Superior temporal gyrus (tissue), 1 donor: ENCODE data around the gene LYAR.

Experiments
- DNase-seq: peaks from one replicate; pipeline ENCODE4 v3.0.0-alpha.2; 2016; ENCODE audit errors: extremely low spot score

LYAR gene, protein sequence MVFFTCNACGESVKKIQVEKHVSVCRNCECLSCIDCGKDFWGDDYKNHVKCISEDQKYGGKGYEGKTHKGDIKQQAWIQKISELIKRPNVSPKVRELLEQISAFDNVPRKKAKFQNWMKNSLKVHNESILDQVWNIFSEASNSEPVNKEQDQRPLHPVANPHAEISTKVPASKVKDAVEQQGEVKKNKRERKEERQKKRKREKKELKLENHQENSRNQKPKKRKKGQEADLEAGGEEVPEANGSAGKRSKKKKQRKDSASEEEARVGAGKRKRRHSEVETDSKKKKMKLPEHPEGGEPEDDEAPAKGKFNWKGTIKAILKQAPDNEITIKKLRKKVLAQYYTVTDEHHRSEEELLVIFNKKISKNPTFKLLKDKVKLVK

DNA sequence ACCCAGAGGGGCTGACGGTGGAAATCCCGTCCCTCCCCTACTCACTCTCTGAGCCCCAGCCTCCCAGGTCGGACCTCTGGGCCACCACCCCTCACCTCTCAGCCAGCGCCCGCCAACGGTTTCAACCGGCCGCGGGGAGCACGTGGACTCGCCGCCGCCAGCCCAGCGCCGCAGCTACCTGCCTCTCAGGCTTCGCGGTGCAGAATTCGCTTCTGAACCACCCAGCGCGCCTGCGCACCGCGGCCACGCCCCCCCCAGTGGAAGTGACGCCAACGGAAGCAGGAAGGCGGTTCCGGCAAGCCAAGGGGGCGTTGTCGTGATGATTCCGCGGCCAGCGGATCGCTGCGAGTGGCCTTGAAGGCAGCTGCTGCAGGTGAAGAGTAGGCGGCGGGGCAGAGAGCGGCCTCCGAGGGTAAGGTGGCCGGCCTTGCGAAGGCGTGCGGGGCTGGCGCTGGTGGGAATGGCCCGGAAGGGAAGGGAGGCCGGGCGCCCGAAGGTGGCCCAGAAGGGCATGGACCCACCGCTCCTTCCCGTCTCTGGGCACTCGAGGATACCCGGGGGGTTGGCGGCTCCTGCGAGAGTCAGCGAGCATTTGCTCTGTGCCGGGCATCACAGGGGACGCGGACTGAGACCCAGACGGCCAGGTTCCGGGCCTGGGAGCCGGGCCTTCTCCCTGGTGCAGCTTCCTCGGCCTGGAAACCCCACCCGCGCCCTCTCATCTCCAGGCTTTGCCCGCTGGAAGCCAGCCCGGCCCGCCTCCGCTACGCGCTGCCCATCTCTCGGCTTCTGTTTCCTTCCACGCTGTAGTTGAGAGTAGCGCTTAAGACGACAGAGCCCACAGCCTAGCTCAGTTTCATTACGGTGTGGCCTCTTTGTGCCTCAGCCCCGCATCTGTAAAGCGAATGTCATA is at the start of gene LYAR, which contains the start of gene ZBTB49:
Gene LYAR, minus strand, starts transcription at position 214 of the 910 bp plus-strand sequence. CDS start 6,412 bp downstream, outside the sequence.
Gene ZBTB49, plus strand, starts transcription at position 311 of the 910 bp plus-strand sequence. CDS start 9,695 bp downstream, outside the sequence.
- DNase-seq: peak; percentile 92

DNA sequence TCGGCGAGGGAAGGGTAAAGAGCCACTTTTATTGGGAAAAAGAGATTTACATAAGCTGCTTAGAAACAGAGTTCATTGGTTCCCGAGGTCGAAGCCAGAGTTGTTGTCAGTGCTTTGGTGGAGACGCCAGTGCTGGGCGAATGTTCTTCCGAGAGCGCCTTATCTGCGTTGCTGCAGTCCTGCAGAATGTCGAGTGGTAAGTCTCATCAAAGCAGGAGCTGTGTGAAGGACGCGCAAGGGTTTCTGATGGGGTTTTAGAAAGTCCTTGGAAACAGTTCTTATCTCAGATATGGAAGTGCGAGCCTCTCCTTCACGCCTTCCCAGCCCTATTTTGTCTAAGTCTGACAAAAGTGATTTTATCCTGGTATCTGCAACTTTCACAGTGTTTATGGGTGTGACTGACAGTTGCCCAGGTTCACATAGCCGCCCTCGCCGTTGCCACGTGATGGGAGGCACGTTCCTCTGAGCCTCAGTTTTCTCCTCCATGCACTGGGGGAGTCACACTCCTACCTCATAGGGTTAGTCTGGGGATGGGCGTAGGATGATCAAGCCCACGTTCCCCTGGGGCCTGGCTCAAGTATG is 49.6 kb upstream of the LYAR start:
- DNase-seq: no peak

DNA sequence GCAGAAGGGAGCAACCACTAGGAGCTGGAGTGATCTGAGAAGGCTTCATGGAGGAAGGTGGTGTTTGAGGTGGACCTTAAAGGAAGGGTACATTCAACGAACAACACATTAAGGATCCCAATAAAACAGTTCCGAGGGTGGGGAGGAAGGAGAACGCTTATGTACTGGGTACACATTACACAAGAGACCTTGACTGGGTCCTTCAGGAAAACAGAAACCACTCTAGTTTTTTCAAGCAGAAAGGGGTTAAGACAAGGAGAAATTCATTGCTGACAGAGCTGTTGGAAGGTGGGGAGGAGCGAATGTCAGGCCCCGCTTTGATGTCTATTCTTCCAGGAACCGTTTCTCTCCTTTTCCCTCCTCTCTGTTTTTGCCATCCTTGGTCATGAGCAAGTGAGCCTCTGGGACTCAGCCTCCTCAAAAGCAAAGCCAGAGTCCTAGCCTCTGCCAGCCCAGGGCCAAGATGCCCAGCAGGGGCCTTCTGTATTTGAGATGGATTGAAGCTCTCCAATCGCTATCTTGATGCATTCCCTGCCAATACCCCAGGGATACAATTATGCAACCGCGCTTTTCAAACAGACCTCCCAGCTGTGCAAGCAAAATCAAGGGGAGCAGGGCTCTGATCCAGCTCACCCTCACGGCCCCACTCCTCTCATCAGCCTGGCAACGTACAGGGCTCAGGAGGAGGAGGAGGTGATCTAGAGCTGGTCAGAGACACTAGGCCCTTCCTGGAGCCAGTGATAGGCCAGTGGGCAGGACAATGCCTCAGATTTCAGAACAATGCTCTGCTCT is 48.5 kb upstream of the LYAR start:
- DNase-seq: no peak

DNA sequence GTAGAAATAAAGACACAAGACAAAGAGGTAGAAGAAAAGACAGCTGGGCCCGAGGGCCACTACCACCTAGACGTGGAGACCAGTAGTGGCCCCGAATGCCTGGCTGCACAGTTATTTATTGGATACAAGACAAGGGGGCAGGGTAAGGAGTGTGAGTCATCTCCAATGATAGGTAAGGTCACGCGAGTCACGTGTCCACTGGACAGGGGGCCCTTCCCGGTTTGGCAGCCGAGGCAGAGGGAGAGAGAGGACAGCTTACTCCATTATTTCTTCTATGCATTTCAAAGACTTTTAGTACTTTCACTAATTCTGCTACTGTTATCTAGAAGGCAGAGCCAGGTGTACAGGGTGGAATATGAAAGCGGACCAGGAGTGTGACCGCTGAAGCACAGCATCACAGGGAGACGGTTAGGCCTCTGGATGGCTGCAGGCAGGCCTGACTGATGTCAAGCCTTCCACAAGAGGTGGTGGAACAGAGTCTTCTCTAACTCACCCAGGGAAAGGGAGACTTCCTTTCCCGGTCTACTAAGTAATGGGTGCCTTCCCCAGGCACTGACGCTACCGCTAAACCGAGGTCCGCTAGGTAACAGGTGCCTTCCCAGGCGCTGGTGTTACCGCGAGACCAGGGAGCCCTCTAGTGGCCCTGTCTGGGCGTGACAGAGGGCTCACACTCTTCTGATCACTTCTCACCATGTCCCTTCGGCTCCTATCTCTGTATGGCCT is 45.0 kb upstream of the LYAR start:
- peak; percentile 72 for DNase-seq

DNA sequence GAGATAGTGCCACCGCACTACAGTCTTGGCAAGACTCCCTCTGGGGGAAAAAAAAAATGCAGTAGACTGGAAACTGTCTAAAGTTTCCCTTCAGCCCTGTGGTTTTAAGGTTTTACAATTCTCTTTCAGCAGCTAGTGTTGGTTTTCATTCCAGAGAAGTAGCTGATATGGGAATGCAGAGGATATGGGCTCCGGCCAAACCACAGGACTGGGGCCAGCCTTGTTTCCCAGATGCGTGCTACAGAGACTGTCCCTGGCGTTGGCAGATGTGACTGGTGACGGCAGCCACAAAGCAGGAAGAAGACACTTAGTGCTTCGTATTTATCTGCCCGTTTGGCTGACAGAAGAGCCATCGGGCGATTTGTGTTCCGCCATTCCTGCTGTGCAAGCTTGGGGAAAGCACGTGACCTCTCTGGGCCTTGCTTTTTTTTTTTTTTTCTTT is 43.3 kb upstream of the LYAR start:
- DNase-seq: no peak

DNA sequence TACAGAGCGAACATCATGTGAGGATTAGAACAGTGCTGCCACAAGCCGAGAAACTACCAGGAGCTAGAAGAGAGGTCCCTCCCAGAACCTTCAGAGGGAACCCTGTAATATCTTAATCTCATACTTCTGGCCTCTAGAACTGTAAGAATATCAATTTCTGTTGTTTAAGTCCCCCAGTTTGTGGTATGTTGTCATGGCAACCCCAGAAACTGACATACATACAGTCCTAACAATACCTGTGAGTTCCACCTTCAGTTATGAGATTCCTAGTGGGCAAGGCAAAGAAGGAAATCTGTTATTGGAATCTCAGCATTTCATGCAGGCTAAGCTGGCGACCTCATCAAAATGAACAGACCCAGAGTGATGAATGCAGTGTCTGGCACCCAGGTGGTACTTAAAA is 42.6 kb upstream of the LYAR start:
- no peak for DNase-seq

DNA sequence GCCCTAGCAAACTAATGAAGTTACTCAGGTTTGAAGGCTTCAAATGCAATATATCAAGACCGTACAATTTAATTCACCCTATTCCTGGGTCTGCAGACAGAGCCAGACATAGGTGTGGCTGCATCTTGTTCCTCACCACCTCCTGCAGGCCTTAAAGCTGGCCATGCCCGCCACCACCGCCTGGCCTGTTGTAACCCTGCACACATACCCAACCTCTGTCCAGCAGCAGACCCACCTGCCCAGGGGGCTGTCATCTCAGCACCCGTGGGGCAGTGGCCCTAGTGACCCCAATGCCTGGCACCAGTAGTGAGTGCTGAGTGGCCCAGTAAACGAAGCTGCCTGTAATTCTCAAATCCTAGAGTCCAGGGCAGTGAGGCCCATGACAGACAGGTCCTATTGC is 40.8 kb upstream of the LYAR start:
- DNase-seq: no peak

DNA sequence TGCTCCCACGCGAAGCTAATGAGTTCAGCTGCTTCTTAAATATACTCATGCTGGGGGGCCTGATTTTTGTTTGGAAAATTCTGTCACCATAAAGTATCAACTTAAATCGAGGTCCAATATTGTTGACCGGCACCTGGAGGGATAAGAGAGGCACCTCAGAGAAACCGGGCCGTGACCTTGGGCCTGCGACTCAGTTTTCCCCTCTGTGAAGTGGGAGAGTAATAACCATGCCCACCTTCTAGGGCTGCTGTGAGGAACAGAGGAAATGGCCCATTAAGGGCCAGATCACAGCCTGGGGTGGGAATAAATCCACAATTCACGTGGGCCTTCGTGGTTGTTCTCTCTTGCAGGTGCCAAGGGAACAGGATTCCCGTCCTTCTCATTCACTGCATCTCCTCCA is 39.5 kb upstream of the LYAR start:
- DNase-seq: no peak

DNA sequence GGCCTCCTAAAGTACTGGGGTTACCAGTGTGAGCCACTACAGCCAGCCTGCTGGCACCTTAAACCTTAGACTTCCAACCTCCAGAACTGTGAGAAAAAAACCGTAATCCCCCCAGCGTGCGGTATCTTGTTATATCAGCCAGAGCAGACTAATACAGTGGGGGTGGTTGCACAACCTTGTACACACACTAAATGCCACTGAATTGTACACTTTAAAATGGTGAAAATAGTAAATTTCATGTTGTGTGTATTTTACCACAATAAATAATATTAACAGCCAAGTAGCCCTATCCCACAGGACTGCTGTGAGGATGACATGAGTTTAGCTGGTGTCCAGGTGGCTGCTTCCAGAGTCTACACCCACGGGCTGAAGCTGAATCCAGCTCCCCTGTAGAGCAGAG is 38.9 kb upstream of the LYAR start:
- DNase-seq: no peak

DNA sequence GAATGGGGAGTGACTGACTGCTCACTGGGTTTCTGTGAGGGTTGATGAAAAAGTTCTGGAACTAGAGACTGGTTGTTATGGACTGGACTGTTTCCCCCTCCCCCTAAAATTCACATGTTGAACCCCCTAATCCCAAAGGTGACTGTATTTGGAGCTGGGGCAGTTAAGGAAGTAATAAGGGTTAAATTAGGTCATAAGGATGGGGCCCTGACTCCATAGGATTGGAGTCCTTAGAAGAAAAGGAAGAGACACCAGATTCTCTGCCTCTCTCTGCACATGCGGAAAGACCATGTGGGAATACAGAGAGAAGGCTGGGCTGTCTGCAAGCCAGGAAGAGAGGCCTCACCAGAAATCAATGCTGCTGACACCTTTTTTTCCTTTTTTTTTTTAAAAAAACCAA is 38.3 kb upstream of the LYAR start:
- DNase-seq: no peak

DNA sequence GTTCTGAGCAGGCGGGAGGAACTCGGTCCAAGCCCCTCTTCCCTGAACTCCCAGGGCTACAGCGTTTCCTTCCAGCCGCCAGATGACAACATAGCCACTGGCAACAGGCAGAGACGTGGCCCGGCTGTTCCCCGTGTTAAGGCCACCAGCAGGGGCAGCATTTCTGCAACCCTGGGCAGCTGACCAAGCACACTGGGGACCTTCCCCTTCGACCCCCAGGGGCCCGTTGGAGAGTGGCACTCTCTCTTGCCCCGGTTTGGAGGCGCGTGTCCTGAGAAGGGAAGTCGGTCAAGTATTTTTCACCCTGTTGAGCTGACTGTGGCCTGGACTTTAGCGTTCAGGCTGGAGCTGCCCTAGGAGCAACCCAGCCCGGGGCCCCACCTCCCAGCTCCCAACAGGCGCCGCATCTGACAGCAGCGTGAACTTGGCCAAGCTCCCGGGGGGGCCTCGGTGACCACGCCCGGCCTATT is 37.7 kb upstream of the LYAR start:
- DNase-seq: no peak

DNA sequence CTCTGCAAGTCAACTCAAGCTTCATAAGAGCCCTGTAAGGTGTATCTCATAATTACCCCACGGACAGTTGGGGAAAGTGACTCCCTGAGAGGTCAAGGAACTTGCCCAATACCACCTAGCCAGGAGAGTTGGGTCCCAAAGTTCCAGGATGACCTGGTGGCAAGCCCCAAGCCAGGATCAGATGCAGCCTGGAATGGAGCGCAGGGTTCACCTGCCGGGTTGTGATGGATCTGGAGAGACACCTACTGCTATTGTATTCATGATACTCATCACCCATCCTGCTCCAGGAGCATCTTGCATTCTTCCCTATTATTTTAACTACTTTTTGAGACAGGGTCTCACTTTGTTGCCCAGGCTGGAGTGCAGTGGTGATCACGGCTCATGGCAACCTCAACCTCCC is 36.2 kb upstream of the LYAR start:
- no peak for DNase-seq

DNA sequence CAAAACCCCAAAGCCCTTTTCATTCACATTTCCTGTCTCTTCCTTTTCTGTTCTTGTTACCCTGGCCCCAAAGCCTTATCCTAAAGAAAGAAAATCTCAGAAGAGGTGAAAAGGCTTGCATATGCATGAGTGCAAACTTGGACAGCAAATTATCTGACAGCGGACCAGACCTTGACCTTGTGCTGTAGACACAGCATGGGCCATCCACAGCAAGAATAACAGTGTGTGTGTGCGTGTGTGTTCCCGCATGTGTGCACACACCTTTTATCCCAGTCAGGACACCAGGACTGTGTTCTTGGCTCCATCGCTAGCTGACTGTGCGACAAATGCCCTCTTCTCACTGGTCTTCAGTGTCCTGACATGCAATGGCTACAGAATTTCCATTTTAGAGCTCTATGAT is 35.4 kb upstream of the LYAR start:
- no peak for DNase-seq

DNA sequence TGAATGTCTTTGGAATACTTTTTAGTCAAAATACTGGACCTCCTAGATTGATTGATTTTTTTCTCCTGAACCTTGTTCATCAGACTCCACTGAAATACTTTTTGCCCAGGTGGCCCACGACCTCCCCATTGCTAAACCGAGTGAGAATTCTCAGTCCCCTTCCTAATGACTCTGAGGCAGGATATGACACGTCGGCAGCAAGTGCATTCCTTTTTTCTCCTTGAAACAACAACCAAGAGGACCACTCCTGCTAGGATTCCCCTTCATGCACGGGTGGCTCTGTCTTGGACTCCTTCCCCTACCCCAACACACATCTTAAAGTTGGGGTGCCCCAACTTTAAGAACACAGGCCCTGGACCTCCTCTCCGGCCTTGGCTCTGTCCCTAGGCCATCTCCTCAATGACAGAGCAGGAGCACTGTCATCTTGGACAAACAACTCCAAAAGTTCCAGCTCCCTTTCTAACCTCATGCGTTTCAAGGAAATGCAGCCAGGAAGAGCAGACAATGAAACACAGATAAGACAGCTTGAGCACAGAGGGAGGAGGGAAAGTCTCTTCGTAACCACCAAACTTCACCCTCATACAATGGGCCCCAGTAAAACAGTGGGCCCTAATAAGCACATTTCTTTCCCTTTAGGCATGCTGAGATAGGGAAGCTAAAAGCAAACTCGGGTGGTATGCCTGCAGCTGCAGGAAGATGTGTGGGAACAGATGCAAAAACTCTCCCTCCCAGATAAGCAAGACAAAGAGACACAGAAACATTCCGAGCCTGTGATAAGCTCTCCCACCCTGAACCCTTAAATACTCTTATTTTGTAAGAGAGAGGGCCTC is 34.0 kb upstream of the LYAR start:
- DNase-seq: no peak

DNA sequence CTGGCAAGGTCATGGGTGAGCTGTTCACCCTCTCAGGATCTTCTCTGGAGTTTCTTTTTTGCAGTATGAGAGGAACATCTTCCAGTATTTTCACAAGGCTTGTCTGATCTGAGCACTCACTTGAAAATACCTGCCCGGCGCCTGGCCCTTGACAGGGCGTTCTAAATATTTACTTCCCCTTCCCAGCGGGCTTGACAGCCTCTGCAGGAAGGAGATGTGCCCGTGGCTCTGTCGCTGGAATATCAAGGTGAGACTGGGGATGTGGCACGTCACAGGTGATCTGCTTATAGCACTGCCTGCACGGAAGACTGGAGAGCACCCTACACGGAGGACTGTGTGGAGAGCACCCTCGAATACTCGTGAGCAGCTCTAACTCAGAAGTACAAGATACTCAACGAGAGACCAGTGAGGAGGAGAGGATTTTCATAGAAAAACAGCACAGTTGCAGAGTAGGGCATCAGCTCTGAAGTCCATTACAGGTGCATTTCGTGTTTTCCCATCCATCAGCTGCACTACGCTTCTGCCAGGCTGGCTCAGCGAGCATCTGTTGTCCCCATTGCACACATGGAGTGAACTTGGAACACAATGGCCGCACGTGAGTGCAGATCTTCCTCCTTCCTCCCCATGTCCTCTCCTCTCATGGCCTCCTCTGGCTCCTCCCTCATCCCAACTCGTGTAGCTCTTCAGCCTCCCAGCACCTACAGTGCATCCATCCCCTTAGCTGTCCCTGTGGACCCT is 32.2 kb upstream of the LYAR start:
- DNase-seq: no peak

DNA sequence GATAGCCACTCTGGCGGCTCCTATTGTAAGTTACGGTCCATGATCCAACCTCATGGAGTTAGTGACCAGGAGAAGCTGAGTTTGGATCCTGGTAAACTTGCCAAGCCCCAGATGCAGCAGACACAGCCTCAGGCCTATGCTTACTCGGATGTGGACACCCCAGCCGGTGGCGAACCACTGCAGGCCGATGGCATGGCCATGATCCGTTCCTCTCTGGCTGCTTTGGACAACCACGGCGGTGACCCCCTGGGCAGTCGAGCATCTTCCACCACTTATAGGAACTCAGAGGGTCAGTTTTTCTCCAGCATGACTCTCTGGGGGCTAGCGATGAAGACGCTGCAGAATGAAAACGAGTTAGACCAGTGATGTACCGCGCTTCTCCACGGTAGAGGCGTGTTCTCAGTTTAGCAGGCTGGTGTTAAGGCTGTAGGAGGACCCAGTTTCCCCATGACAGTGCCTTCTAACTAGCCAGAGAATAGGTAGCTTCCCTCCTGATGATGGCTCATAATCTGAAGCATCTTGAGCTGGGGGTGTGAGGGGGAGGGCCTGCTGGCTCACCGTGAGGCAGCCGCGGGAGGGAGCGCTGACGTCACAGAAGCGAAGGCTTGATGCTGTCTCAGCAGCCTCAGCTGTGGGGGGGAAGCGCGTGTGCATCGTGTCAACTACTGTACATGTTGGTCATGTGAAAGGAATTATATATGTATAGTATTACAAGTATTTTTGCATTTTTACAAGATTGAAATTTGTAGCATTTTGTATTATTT is 31.2 kb upstream of the LYAR start:
- DNase-seq: no peak

DNA sequence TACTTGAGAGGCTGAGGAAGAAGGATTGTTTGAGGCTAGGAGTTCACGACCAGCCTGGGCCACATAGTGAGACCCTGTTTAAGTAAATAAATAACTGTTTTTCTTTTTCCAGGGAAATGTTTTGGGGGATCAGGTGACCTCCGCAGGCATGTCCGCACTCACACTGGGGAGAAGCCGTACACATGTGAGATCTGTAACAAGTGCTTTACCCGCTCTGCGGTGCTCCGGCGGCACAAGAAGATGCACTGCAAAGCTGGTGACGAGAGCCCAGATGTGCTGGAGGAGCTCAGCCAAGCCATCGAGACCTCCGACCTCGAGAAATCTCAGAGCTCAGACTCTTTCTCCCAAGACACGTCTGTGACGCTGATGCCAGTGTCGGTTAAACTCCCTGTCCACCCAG is 30.6 kb upstream of the LYAR start:
- DNase-seq: no peak

DNA sequence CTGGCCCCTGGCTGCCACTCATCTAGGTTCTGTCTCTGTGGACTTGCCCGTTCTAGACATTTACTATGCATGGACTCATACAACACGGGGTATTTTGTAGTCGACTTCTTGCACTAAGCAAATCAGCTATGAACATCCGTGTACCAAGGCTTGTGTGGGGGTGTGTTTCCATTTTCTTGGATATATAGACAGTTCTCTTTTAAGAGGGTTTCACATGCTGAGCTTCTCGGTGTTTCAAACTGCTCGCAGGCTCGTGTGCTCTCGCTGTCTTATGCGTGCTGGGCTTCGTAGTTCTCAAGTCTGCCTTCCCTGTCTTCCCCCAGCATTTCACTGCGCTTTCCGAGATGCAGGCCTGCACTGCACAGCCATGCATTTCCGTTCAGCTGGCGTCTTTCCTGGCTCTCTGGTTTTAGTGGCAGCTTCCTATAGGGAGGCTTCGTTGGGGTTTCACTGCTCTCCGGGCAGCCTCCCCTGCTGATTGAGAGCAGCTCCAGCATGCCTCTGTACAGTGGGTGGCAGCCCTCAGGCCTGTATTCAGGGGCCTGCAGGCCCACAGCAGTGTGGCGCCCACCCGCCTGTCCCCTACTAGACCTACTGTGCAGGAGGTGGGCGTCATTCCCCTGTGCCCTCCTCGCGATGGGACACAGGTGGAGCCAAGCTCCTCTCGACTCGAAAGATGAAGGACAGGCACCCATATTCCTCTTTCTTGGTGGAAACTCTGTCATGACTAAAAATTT is 27.7 kb upstream of the LYAR start:
- DNase-seq: no peak
